ENCODE data around the gene ARMH3.

- TF ChIP-seq CTCF (IDR thresholded peaks at IDR 0.05; ENCODE audit: low read depth, low read length) (no peak), POLR2A (IDR thresholded peaks at IDR 0.05; ENCODE audit: extremely low read depth, insufficient read length) (no peak)
Observed at GRCh38 chr10:101879456-101880231, 176.3 kb downstream of the ARMH3 start.
